ENCODE results near the gene SPOPL.
A peak's percentile ranks its signal among the peaks of the same experiment; 100 is the strongest.

The SPOPL gene

GRCh38 chr2:138494265-138494966 lies 7.2 kb upstream of the SPOPL start:
- no peak for DNase-seq (ENCODE audit: low read depth in 2 of 2)

DNA sequence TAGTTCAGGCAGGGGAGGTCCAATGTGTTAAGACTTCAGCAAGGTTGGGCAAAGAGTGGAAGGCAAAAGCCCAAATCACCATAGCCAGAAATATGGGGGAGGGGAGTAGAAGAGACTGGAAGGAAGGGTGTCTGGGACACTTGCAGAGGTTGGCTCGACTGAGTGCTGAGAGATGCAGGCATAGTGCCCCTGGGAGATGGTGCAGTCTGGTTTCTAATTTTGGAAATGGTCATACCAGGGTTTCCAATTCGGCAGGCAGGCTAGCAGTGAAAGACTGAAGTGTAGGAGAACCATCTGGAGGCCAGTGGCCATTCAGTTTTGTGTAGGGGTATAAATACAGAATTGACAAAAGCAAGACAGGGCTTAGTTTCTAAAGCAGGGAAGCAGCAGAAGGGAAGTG lies 6.2 kb upstream of the SPOPL start:
- DNase-seq (ENCODE audit: low read depth in 2 of 2), result no peak

- DNase-seq (ENCODE audit: low read depth in 2 of 2), result no peak
These were observed 5.4 kb upstream of the SPOPL start for GRCh38 chr2:138496096-138496651.

DNA sequence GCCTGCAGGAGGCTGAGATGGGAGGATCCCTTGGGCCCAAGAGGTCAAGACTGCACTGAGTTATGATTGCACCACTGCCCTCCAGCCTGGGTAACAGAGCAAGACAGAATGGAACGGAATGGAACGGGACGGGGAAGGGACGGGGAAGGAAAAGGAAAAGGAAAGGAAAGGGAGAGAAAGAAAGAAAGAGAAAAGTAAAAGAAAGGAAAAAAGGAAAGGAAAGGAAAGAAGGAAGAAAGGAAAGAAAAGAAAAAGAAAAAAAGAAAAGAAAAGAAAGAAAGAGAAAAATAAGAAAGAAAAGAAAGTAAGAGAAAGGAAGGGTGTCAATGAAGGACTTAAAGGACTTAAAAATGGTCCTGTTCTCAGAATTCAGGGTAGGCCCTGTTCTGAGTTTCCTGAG lies 4.3 kb upstream of the SPOPL start:
- no peak for DNase-seq (ENCODE audit: low read depth in 2 of 2)

DNA sequence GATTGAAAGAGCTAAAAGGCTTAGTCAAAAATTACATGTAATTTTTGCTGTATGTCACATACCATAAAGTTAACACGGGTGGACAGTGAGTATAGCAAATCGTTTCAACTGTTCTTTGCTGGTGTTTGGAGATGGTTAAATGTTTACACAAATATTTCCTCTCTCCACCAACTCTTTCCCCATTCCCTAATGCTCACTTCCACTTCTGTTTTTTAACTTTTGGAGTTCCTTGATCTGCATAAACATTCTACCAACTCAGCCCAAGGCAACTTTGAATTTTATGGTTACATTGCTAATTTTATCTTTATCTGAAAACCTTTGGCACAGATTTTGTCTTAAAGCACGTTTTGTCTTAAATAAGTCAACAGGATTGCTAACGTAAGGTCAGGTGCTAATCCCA lies 1.9 kb upstream of the SPOPL start:
- DNase-seq (ENCODE audit: low read depth in 2 of 2), result no peak

DNA sequence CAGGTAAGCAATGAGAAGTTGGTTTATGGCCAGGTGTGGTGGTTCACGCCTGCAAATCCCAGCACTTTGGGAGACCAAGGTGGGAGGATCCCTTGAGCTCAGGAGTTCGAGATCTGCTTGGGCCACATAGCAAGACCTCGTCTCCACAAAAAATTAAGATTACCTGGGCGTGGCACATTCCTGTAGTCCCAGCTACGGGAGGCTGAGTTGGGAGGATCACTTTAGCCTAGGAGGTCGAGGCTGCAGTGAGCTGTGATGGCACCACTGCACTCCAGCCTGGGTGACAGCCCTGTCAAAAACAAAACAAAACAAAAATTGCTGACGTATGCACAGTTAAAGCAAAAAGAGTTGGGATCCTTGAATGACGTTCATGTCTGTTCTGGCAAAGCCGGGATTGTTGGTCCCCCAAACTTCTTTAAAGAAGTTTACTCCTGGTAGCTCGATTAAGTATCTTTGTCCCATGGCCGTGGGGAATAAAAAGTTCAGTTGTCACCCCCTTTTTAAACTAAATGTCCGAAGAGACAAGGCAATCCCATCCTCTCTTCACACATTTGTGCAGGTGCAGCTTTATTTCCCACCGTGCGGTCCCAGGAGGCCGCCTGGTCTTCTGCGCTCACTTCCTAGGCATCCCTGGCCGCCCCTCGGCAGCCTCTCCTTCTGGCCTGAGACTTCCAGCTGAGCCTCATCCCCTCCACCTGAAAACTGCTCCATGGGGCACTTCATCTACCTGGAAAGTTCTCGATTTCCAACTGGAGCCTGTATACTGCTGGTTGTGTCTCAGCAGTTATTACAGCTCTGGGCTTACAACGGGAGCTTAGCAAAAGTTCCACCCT lies 762 bp upstream of the SPOPL start:
- no peak for DNase-seq (ENCODE audit: low read depth in 2 of 2)

DNA sequence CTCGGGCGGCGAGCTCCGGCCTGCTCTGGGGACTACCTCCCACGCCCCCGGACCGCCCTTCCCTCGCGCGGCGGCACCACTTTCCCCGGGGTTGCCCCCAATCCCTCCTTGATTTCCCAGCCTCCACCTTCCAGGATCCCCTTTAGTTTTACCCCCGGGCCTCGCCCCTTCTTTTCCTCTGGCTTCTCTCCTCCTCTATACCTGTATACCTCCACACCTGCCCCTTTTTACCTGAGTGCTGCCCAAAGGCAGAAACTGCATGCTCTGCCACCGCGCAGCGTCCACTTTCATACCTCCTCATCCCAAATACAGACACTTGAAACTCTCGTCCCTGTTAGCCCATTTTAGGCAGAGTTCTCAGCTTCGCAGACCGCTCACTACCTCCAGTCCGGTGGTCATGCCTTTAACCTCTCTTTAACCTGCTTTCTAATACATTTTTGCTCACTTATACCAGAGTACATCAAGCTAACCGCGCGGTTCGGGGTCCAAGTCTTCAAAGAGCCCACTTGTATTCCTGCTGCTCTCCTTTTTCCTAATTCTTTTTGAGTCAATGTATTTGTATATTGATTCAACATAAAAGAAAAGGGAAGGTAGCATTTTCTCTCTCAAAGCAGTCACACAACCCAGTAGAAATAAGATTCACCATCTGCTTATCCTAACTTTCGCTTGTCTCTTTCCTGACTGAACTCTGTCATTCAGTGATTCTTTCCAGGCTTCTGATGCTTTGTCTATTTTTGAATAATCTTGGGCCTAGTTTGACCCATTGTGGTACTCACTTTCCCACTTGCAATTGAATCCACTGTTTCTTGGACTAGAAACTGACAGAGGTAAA lies 901 bp downstream of the SPOPL start:
- peak in 1 of 2 donors; percentile 4 for DNase-seq (ENCODE audit: low read depth in 2 of 2)

GRCh38 chr2:138503087-138503442 lies 1.5 kb downstream of the SPOPL start:
- no peak for DNase-seq (ENCODE audit: low read depth in 2 of 2)

- no peak for DNase-seq (ENCODE audit: low read depth in 2 of 2)
These were observed 2.1 kb downstream of the SPOPL start for GRCh38 chr2:138503652-138504051.

DNA sequence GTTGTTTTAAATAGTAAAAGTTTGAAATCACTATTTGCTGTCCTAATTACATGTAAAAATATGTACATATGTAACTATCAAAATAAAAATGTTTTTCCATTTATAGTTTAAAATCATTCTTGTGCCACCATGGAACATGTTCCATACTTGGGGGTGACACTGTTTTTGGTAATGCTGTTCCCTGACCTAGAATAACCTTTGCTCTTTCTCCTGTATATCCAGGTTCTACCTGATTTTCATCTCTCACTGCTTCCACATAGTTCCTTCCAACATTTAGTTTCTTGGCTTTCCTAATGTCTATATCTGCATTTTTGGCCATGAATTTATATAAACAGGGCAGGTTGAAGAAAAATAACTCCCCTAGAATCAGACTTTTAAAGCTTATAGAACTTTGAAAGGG lies 2.5 kb downstream of the SPOPL start:
- DNase-seq (ENCODE audit: low read depth in 2 of 2), result no peak

DNA sequence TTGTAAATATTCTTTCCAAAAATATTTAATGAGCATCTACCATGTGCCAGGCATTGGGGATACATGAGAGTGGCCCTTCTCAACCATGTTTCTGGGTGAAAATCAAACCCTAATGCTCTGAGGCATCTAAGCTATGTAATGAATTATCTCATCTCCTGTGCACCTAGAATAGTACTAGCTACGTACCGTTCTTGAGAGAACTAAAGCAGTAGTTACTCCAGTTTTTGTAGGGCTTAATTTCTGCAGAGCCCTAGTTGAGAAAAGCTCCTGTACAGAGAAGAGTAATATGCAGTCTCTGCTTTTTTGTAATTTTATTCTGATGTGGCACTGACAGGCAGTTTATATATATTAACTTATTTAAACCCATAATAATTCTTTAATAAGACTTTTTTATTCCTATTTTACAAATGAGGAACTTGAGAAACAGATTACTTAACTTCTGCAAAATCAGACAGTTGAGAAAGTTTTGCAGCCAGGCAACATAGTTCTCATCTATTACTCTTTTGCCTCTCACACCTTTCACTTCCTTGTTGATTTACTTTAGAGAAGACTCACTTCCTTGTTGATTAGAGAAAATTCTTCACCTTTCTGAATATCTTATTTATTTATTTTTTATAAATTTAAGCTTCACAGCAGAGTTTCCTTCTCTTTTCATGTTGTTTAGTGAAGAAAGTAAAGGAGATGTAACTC lies 3.1 kb downstream of the SPOPL start:
- no peak for DNase-seq (ENCODE audit: low read depth in 2 of 2)

- DNase-seq (ENCODE audit: low read depth in 2 of 2), result no peak
These were observed 5.7 kb downstream of the SPOPL start for GRCh38 chr2:138507267-138507666.

- DNase-seq (ENCODE audit: low read depth in 2 of 2), result no peak
These were observed 8.7 kb downstream of the SPOPL start for GRCh38 chr2:138510319-138510718.

GRCh38 chr2:138512672-138513071 lies 11.1 kb downstream of the SPOPL start:
- DNase-seq (ENCODE audit: low read depth in 2 of 2), result no peak

DNA sequence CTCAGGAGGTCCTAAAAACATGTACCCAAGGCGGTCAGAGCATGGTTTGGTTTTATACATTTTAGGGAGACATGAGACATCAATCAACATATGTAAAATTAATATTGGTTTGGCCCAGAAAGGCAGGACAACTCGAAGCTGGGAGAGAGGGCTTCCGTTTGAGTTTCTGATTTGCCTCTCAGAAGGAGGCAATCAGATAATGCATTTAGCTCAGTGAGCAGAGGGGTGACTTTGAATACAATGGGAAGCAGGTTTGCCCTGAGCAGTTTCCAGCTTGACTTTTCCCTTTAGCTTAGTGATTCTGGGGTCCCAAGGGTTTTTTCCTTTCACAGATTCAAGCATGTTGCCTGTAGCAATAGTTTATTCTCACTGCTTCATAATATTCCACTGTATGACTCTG lies 12.6 kb downstream of the SPOPL start:
- no peak for DNase-seq (ENCODE audit: low read depth in 2 of 2)

DNA sequence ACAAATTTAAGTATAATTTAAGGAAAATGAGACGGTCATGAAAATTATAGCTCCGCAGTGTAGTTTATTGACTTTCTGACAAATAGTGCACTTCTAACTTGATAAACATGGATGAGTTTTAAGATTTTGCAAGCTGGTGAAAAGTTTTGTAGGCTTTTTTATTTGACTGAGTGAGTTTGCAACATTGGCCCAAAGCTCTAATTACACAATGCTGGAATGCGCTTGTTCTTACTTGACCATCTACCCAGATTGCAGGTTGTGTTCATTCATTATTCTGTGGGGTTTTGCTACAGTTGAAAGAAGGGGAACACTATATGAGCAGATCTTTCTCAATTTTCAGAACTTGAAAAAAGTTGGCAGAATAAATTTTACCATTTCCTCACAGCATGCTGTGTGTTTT lies 13.5 kb downstream of the SPOPL start:
- no peak for DNase-seq (ENCODE audit: low read depth in 2 of 2)

DNA sequence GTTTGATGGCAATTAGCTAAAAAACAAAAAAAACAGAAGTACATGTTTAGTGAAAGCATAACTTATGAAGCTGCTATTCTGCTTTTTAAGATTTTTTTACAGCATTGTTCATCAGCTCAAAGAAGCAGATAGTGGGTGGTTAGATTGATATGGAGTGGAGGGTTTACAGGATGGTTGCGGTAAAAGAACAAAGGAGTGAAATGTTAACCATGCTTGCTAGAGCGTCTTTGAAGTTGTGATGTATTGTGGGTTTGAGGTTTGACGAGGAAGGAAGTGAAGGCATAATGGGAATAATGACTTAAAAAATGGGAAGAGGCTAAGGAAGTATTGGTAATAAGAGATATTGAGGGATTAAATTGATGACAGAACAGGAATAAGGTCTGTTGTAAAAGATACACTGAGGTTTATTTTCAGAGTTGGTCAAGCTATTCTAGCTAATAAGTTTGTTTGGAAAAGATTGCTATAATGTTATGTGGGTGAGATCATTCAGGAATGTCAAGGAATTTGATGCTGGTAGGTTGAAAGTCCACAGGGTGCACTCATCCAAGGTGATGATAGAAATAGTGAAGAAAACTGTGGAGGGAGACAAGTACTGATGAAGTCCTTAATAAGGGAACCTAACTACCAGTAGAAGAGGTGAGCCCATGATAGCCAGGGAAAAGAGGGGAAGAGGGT lies 14.6 kb downstream of the SPOPL start:
- no peak for DNase-seq (ENCODE audit: low read depth in 2 of 2)

DNA sequence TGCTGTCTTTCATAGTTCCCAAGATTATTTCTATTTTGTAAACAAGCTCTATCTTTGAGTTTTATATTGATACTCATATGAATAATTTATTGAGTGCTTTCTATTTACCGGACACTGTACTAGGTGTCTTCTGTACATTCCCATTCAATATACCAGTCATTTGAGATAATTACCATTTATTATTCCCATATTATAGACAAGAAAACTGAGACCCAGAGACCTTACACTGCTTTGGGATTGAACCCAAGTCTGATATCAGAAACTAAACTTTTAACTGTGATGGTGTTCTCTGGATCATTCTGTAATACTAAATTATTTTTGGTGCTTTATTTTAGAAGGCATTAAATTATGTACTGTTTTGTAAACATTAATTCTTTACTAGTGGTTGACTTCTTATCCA lies 17.3 kb downstream of the SPOPL start:
- DNase-seq (ENCODE audit: low read depth in 2 of 2), result no peak

- DNase-seq (ENCODE audit: low read depth in 2 of 2), result no peak
These were observed 20.3 kb downstream of the SPOPL start for GRCh38 chr2:138521821-138522220.

GRCh38 chr2:138522556-138522955 lies 21.0 kb downstream of the SPOPL start:
- no peak for DNase-seq (ENCODE audit: low read depth in 2 of 2)
